HEK293 (cell line): Measurements from ENCODE around the gene COL8A1.

Experiments used
- CTCF ChIA-PET: fragments of 350-600 bp; formaldehyde crosslinking; extraction: SDS; loops from one replicate; lab custom pipeline; 2021; ENCODE audit warnings: antibody characterized with exemption; lab: Yijun Ruan, JAX
- POLR2A ChIA-PET: fragments of 300-600 bp; formaldehyde crosslinking; extraction: SDS; loops from one replicate; lab custom pipeline; 2020; ENCODE audit warnings: antibody characterized with exemption, inconsistent platforms; lab: Yijun Ruan, JAX
- H3K27ac ChIP-seq: fragments of 200-500 bp; sonication (Bioruptor generic); 2 replicates; pipeline ENCODE4 v1.5.1; 2014; ENCODE audit warnings: low read depth, low read length, control low read depth, inconsistent platforms; ENCODE audit errors: extremely low read depth
- H3K36me3 ChIP-seq, 2 experiments: fragments of 200-500 bp in 1 of 2; sonication (Bioruptor generic) in 1 of 2; 1 replicate in 1 of 2; 2 replicates in 1 of 2; pipeline ENCODE4 v1.5.1; 2014 to 2017; ENCODE audit warnings: inconsistent platforms in 2 of 2, low read length in 2 of 2; ENCODE audit not compliant: control insufficient read depth in 2 of 2, insufficient read depth in 1 of 2
- H3K4me1 ChIP-seq: fragments of 200-500 bp; sonication (Bioruptor generic); 2 replicates; pipeline ENCODE4 v1.5.1; 2014; ENCODE audit warnings: mild to moderate bottlenecking, low read length, inconsistent platforms; ENCODE audit not compliant: control insufficient read depth, insufficient read depth
- H3K4me3 ChIP-seq: 2 replicates; pipeline ENCODE4 v1.5.1; 2011; ENCODE audit warnings: low read depth, mild to moderate bottlenecking, control low read depth, low read length, moderate library complexity
- H3K9me3 ChIP-seq: fragments of 200-500 bp; sonication (Bioruptor generic); 2 replicates; pipeline ENCODE4 v1.5.1; 2014; ENCODE audit warnings: low read depth, low read length, inconsistent platforms; ENCODE audit not compliant: control insufficient read depth, insufficient read depth
- HOXA7 ChIP-seq: sonication (generic); formaldehyde crosslinking; IDR thresholded peaks from 2 replicates; pipeline ENCODE4 v1.8.1; 2022; ENCODE audit warnings: missing genetic modification reagents, borderline replicate concordance
- HOXC10 ChIP-seq: sonication (generic); formaldehyde crosslinking; IDR thresholded peaks from 2 replicates; pipeline ENCODE4 v1.8.1; 2023; ENCODE audit warnings: mild to moderate bottlenecking, missing genetic modification reagents
- KLF10 ChIP-seq: fragments of 450-650 bp; IDR thresholded peaks from 2 replicates; pipeline ENCODE4 v1.5.1; 2018; ENCODE audit warnings: missing biosample characterization, mild to moderate bottlenecking, missing genetic modification characterization
- SCRT1 ChIP-seq: fragments of 450-650 bp; formaldehyde crosslinking; IDR thresholded peaks from 2 replicates; pipeline ENCODE4 v1.5.1; 2016; ENCODE audit warnings: missing biosample characterization, missing genetic modification characterization, borderline replicate concordance
- SCRT2 ChIP-seq: fragments of 450-650 bp; formaldehyde crosslinking; IDR thresholded peaks from 2 replicates; pipeline ENCODE4 v1.5.1; 2016; ENCODE audit warnings: missing biosample characterization, missing genetic modification characterization
- SP2 ChIP-seq: fragments of 450-650 bp; formaldehyde crosslinking; IDR thresholded peaks from 2 replicates; pipeline ENCODE4 v1.5.1; 2016; ENCODE audit warnings: missing biosample characterization, missing genetic modification characterization
- ZEB2 ChIP-seq: fragments of 450-650 bp; formaldehyde crosslinking; IDR thresholded peaks from 2 replicates; pipeline ENCODE4 v1.5.1; 2016; ENCODE audit warnings: missing biosample characterization, missing genetic modification characterization
- ZNF157 ChIP-seq: fragments of 450-650 bp; formaldehyde crosslinking; IDR thresholded peaks from 2 replicates; pipeline ENCODE4 v1.5.1; 2016; ENCODE audit warnings: missing biosample characterization, missing genetic modification characterization
- ZNF292 ChIP-seq: fragments of 450-650 bp; formaldehyde crosslinking; IDR thresholded peaks from 2 replicates; pipeline ENCODE4 v1.5.1; 2016; ENCODE audit warnings: low read depth, missing biosample characterization, missing genetic modification characterization, borderline replicate concordance
- ZNF354C ChIP-seq: fragments of 450-650 bp; formaldehyde crosslinking; IDR thresholded peaks from 2 replicates; pipeline ENCODE4 v1.5.1; 2016; ENCODE audit warnings: missing biosample characterization, missing genetic modification characterization, low read depth, borderline replicate concordance
- ZNF501 ChIP-seq: fragments of 450-650 bp; formaldehyde crosslinking; IDR thresholded peaks from 2 replicates; pipeline ENCODE4 v1.5.1; 2016; ENCODE audit warnings: missing biosample characterization, missing genetic modification characterization
- ZSCAN23 ChIP-seq: fragments of 450-650 bp; formaldehyde crosslinking; IDR thresholded peaks from 2 replicates; pipeline ENCODE4 v1.5.1; 2016; ENCODE audit warnings: missing biosample characterization, missing genetic modification characterization
- TF ChIP-seq, protein P1 (sequence below): fragments of 450-650 bp; formaldehyde crosslinking; IDR thresholded peaks from 2 replicates; pipeline ENCODE4 v1.5.1; 2016; ENCODE audit warnings: missing biosample characterization, missing genetic modification characterization
- TF ChIP-seq, protein P2 (sequence below): fragments of 450-650 bp; formaldehyde crosslinking; IDR thresholded peaks from 2 replicates; pipeline ENCODE4 v1.5.1; 2016; ENCODE audit warnings: missing biosample characterization, missing genetic modification characterization
- TF ChIP-seq, protein P3 (sequence below): fragments of 450-650 bp; formaldehyde crosslinking; IDR thresholded peaks from 2 replicates; pipeline ENCODE4 v1.5.1; 2017; ENCODE audit warnings: missing biosample characterization, missing genetic modification characterization
- TF ChIP-seq, protein P4 (sequence below): fragments of 450-650 bp; formaldehyde crosslinking; optimal IDR thresholded peaks from 2 replicates; pipeline ENCODE3; 2016; ENCODE audit warnings: missing biosample characterization, mild to moderate bottlenecking, missing genetic modification characterization

Gene COL8A1

DNA sequence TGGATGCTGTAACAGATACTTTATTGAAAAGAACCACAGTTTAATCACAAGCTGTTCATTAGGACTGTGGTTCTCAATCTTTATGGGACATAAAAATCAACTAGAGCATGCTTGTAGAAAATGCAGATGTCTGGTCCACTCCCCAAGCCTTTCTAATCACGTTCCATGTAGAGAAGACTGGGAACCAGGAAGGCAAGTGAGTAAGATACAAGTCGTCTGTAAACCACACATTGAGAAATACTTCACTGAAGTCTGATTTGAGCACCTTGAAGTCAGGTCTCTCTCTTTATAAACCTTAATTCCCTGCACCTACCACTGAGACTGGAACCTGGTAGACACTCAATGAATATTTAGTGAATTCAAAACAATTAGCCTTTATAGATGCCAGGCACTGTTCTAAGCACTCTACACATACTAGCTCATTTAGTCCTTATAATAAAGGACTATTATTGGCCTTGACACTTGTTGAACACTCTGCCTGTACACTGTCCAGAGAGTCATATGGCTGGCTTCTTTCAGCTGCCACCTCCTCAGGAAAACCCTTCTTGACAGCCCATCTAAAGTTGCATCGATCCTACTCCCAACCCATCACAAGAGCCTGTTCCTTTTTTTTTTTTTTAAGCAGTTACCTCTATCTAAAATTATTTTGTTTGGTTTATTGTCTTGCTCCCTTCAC, 120.2 kb downstream of the COL8A1 start:
- Histone ChIP-seq H3K9me3 (no peaks in the 10 kb centered on the region), H3K36me3 (no peaks in the 10 kb centered on the region), H3K4me3 (no peak overlapping the region), H3K4me1 (no peaks in the 10 kb centered on the region; the same call in 1 of the 2 replicates), H3K27ac (no peak overlapping the region)
- CTCF ChIA-PET = interaction anchor here (0.6 to 1.4 kb wide), 3 partner anchors 15 to 580 kb away, joined by 3 read pairs; no protein-coding TSS in a partner anchor
- TF ChIP-seq ZNF292 (tag by site-specific recombination) (no peak), ZEB2 (tag by site-specific recombination) (no peak), SCRT1 (tag by site-specific recombination) (0 out of 2 replicates have a peak, but pooled peaks have one; percentile 25), KLF10 (tag by site-specific recombination) (no peak), SCRT2 (peak; percentile 44), ZSCAN23 (tag by site-specific recombination) (no peak)
- POLR2A ChIA-PET = no interaction called here

DNA sequence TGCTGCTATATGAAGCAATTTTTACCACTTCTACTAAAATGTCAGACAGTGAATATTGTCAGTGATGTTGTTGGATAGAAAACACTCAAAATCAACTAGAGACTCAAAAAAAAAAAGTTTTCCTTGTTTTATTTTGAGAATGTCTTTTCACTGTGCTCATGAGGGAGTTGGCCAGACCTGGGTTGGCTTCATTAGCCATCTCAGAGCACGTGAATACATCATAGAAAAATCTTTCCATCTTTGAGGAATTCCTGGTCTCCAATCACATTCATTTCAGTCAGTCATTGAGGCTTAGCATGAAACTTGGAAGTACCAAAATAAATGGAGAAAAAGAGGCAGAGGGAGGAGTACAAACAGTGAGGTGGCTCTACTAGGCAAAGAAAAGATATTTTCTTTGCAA, 121.6 kb downstream of the COL8A1 start:
- Histone ChIP-seq H3K36me3 (no peaks in the 10 kb centered on the region), H3K27ac (no peak overlapping the region), H3K4me1 (no peaks in the 10 kb centered on the region; the same call in 1 of the 2 replicates), H3K9me3 (no peaks in the 10 kb centered on the region), H3K4me3 (no peak overlapping the region)
- ChIA-PET CTCF (no interaction called here), POLR2A (no interaction called here)
- TF ChIP-seq, protein P1, sequence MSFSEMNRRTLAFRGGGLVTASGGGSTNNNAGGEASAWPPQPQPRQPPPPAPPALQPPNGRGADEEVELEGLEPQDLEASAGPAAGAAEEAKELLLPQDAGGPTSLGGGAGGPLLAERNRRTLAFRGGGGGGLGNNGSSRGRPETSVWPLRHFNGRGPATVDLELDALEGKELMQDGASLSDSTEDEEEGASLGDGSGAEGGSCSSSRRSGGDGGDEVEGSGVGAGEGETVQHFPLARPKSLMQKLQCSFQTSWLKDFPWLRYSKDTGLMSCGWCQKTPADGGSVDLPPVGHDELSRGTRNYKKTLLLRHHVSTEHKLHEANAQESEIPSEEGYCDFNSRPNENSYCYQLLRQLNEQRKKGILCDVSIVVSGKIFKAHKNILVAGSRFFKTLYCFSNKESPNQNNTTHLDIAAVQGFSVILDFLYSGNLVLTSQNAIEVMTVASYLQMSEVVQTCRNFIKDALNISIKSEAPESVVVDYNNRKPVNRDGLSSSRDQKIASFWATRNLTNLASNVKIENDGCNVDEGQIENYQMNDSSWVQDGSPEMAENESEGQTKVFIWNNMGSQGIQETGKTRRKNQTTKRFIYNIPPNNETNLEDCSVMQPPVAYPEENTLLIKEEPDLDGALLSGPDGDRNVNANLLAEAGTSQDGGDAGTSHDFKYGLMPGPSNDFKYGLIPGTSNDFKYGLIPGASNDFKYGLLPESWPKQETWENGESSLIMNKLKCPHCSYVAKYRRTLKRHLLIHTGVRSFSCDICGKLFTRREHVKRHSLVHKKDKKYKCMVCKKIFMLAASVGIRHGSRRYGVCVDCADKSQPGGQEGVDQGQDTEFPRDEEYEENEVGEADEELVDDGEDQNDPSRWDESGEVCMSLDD (tag by site-specific recombination) = no peak
- TF ChIP-seq ZNF501 (tag by site-specific recombination) (no peak), HOXC10 (CRISPR knock-in tag) (no peak), ZNF157 (no peak), HOXA7 (CRISPR knock-in tag) (no peak), ZNF354C (tag by site-specific recombination) (no peak), SP2 (tag by site-specific recombination) (no peak)
- TF ChIP-seq, protein P2, sequence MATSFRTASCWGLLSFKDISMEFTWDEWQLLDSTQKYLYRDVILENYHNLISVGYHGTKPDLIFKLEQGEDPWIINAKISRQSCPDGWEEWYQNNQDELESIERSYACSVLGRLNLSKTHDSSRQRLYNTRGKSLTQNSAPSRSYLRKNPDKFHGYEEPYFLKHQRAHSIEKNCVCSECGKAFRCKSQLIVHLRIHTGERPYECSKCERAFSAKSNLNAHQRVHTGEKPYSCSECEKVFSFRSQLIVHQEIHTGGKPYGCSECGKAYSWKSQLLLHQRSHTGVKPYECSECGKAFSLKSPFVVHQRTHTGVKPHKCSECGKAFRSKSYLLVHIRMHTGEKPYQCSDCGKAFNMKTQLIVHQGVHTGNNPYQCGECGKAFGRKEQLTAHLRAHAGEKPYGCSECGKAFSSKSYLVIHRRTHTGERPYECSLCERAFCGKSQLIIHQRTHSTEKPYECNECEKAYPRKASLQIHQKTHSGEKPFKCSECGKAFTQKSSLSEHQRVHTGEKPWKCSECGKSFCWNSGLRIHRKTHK (tag by site-specific recombination) = no peak
- TF ChIP-seq, protein P3, sequence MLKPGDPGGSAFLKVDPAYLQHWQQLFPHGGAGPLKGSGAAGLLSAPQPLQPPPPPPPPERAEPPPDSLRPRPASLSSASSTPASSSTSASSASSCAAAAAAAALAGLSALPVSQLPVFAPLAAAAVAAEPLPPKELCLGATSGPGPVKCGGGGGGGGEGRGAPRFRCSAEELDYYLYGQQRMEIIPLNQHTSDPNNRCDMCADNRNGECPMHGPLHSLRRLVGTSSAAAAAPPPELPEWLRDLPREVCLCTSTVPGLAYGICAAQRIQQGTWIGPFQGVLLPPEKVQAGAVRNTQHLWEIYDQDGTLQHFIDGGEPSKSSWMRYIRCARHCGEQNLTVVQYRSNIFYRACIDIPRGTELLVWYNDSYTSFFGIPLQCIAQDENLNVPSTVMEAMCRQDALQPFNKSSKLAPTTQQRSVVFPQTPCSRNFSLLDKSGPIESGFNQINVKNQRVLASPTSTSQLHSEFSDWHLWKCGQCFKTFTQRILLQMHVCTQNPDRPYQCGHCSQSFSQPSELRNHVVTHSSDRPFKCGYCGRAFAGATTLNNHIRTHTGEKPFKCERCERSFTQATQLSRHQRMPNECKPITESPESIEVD = no peak
- TF ChIP-seq, protein P4, sequence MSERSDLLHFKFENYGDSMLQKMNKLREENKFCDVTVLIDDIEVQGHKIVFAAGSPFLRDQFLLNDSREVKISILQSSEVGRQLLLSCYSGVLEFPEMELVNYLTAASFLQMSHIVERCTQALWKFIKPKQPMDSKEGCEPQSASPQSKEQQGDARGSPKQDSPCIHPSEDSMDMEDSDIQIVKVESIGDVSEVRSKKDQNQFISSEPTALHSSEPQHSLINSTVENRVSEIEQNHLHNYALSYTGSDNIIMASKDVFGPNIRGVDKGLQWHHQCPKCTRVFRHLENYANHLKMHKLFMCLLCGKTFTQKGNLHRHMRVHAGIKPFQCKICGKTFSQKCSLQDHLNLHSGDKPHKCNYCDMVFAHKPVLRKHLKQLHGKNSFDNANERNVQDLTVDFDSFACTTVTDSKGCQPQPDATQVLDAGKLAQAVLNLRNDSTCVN = no peak
